Cardiac septum (tissue), 1 donor: ENCODE measurements around the gene LZTR1. TPM values are rescaled to one million over a fixed set of nuclear protein-coding genes. Genes with fewer than 3 reads are reported as not detected.

ENCODE experiments used
- DNase-seq: peaks from one replicate; pipeline ENCODE4 v3.0.0-alpha.2; 2020; ENCODE audit warnings: low spot score
- intact Hi-C: fragments of 100-400 bp; cut with DNase I; formaldehyde crosslinking; loops from one replicate; pipeline ENCODE4 v1.14.0; 2022
- total RNA-seq: library from RNA; stranded (reverse); fragmentation: NEBNext Ultra II Directional; extraction: Animal tissue kit (Norgen Biotek cat#: 25700); gene quantifications from one replicate; pipeline ENCODE4 v1.2.1, GENCODE V29; 2021
- donor health status: DM: no; HTN: no; CAD: no.

The LZTR1 gene
- total RNA-seq, 1 donor from 2014 or later: 33.0 TPM

DNA sequence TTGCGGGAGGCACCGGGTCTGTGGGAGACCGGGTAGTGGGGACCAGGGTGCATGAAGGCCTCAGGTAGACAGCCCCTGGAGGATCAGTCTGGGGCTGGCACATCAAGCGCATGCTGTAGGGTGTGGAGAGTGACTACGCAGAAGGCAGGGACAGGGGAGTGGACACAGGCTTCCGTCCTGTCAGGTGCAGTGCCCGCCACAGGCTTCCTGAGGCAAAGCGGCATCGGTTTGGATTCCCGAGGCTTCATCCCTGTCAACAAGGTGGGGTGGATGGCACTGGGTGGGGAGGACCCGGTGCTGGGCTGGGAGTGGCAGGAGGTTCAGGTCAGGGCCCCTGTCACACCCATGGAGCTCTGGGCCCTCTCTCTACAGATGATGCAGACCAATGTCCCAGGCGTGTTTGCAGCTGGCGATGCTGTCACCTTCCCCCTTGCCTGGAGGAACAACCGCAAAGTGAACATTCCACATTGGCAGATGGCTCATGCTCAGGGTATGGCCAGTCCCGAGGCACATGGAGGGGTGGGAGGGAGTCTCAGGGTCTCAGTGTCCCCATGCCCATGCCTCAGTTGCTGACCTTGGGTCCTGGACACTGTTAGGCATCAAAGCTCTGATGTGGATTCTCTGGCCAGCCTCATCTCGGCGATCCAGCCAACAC lies 4.5 kb upstream of the LZTR1 start:
- intact Hi-C loops: no loop called here
- no peak for DNase-seq

DNA sequence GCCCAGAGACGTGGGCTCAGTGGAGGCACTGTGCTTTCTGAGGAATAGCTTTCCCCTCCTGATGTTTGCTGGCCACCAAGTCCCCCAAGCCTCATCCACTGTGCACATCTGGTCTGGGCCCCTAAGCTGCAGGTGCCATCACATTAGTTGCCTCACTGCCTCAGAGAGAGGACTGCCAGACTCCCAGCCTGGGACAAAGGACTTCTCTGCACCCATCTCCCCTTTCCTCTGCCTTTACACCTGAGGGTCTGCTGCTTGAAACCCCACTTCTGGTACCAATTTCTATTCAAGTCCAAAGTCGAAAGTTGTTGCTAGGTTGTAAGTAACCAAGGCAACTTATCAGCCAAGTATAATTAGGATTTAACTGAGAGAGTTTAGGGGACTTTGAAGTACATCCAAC lies 3.7 kb upstream of the LZTR1 start:
- intact Hi-C loops: no loop called here
- no peak for DNase-seq

DNA sequence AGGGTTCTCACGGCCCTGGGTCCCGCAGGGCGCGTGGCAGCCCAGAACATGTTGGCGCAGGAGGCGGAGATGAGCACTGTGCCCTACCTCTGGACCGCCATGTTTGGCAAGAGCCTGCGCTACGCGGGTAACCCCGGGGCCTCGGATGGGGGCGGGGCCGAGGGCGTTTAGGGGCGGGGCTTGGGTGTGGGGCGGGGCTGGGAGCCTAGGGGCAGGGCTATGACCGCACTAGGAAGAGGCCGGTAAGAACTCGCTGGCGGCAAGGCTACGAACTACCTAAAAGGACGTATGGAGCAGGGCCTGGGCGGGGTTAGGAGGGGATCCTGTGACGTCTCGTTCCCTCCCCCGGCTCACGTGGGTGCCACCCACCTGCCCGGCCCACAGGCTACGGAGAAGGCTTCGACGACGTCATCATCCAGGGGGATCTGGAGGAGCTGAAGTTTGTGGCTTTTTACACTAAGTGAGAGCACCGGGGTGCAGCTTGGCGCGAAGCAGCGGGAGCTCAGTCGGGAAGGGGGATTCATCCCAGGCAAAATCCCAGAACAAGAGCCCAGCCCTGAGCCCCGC lies 2.8 kb upstream of the LZTR1 start:
- no peak for DNase-seq
- intact Hi-C loops: no loop called here

DNA sequence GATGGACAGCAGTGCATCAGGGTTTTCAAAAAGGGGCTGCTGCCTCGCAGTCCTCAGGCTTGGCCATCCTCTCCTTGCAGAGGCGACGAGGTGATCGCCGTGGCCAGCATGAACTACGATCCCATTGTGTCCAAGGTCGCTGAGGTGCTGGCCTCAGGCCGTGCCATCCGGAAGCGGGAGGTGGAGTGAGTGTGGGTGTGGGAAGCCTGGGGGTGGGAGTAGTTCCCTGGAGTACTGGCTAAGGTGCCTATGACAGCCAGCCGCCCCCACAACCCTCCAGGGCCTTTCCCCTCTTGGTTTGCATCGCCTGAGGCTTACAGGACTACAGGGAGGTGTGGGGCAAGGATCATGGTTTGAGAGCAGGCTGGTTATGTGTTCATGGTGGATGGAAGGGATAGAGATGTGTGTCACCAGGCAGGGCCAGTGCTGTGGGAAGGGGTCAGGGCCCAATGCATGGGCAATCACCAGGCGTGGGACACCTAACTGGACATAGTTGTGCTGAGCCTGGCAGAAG lies 2.1 kb upstream of the LZTR1 start:
- DNase-seq: no peak
- intact Hi-C loops: loop anchor here (5.0 kb wide), 1 partner anchor 123 kb away; the partner anchor contains the start of genes PI4KA and SNAP29

DNA sequence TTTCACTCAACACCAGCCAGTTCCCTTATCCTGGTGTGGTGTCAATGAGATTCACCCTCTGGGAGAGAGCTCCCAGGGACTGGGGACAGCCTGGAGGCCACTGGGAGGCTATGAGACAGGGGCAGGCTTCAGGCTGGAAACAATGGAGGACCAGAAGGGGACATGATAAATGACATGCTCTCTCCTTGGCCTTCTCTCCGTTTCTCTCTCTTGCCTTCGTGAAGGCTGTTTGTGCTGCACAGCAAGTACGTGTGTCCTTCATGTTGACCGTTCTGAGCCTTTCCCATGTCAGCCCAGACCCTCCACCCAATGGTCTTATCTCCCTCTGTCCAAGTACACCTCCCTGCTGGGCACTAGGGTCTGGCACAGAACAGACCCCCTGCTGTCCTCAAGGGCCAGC lies 1.6 kb upstream of the LZTR1 start:
- DNase-seq: no peak
- intact Hi-C loops: loop anchor here (5.0 kb wide), 1 partner anchor 123 kb away; the partner anchor contains the start of genes PI4KA and SNAP29

DNA sequence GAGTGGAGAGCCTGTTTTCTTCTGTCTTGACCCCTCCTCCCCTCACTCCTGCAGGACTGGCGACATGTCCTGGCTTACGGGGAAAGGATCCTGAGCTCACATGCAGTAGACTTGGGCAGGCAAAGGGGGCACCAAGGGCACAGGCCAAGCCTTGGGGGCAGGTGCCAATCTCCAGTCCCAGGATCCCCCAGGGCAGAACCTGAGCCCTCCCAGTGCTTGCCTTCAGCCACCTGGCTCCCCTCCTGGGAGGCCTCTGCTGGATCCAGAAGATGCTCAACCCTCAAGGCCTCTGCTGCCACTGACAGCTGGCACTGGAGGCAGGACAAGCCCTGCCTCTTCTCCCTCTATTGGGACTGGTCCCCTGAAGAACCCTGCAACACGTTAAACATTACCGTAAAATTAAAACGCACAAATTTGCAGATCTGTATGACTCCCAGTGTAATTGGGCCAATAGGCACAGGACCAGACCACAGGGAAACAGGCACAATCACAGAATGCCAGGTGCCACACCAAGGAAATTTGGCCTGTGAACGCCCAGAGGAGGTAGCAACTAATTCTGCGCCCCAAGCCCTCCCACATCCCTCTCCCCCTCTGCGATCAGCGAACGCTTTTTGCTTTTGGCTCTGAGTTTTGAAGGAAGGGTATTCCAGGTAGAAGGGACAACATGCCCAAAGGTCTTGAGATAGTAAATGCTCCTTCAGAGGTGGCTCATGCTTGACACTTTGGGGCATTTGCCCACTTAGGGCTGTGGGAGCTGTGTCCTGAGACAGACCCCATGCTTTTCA lies 967 bp upstream of the LZTR1 start:
- DNase-seq: no peak
- intact Hi-C loops: loop anchor here (5.0 kb wide), 1 partner anchor 124 kb away; the partner anchor contains the start of genes PI4KA and SNAP29

DNA sequence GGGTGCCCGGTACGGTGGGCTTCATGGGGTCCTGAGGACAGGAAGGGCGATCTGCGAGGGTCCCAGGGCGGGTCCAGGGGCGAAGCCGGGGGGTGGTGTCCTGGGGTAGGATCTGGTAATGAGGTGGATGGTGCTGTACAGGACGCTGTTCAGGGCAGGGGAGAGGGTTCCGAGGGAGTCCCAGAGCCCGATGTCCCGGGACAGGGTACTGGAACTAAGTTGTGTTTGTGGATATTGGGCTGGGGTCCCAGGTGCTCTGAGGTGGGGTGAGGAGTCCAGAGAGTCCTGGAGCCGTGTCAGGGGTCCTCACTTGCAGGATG lies 426 bp downstream of the LZTR1 start:
- DNase-seq: no peak
- intact Hi-C loops: loop anchor here (1.0 to 5.0 kb wide), 3 partner anchors 19 to 125 kb away; partner anchors contain the start of genes CRKL, PI4KA and SNAP29

DNA sequence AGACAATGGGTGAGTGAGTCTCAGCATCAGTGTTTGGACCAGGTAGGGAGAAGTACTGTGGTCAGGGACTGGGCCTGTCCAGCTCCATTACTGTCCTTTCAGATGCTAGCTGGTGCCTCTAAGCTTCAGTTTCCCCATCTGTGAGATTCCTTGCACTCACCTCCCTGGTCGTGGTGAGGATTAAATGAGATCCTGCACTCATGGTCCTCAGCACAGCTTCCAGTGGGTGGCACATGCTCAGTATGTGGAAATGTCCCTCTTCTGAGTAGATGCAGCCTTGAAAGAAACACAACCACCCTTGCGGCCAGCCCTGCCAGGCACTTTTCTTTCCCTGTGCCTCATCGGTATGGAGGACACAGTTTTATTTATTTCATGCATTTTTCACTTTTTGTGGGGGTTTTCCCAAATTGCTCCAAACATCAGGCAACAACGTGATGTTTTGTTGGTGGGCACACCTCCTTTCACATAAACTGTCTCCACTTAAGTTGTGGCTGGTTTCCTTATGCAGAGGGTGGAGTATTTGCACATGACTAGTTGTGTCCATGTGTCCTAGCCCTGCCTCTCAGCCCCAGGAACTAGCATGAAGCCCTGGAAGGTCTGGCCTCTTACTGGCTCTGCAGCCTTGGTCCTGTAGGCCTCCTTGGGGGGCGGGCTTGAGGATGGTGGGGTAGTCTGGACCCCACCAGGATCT lies 1.1 kb downstream of the LZTR1 start:
- intact Hi-C loops: loop anchor here (5.0 kb wide), 1 partner anchor 126 kb away; the partner anchor contains the start of genes PI4KA and SNAP29
- no peak for DNase-seq

DNA sequence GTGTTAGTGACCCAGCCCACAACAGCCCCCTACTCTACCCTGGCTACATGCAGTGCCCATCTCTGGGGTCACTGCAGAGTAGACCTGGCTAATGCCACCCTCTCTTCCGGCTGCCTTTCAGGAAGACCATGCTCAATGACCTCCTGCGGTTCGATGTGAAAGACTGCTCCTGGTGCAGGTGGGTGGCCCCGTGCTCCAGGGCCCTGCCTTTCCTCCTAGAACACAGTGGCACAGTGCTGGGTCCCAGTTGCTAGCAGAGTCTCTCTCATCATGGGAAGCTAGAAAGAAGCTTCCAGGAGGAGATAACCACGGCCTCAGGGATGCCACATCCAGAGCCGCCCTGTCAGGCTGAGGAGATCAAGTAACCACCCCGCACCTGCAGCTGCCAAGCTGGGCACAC lies 3.6 kb downstream of the LZTR1 start:
- intact Hi-C loops: no loop called here
- DNase-seq: no peak

DNA sequence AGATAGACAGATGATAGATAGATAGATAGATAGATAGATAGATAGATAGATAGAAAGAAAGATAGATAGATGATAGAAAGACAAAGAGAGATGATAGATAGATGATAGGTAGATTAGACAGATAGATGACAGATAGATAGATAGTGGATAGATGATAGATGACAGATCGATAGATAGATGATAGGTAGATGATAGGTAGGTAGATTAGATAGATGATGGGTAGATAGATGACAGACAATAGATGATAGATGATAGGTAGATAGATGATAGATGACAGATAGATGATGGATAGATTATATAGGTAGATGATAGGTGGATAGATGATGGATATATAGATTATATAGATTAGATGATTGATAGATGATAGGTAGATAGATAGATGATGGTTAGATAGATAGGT lies 4.3 kb downstream of the LZTR1 start:
- intact Hi-C loops: no loop called here
- no peak for DNase-seq

DNA sequence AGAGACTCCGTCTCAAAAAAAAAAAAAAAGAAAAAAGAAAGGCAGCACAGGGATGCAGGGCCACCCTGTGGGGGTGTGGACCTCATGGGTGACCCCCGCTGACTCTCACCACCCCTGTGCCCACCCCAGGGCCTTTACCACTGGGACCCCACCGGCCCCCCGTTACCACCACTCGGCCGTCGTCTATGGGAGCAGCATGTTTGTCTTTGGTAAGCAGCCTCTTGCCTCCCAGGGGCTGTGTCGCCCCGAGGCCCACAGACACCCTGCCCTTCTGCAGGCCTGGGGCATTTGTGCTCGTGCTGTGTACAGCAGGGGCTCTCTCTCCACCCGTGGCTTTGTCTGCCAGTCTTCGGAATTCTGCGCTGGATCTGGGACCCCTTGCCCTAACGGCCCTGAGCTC lies 5.3 kb downstream of the LZTR1 start:
- intact Hi-C loops: no loop called here
- no peak for DNase-seq

DNA sequence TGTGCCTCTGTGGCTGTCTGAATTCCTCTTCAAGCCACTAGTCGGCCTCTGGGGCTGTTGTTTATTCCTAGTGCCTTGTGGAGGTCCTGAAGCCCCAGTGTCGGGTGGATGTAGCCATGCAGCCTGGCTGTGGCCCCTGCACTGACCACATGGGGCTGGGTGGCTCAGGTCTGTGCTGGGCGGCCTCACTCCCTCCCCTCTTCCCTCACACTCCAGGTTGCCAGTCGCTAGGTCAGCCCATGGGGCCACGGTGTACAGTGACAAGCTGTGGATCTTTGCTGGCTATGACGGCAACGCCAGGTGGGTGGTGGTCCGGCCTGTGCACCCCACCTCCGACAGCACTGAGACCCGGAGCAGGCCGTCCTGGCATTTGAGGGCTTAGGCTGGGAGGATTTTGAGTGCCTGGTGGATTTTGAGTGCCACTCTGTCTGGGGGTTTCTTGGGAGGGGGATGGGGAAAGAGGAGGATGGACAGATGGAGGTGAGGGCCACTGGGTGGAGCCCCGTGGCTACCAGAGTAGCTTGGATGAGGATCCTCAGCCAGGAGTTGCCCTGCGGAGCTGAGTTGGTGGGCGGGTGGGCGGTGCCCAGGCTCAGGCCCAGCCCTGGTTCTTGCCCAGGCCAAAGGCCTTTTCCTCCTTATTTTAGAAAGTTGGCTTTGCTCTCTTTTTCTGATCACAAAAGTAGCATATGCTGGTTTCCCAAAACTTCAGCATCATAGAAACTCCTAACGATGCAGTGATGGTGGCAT lies 6.7 kb downstream of the LZTR1 start:
- no peak for DNase-seq
- intact Hi-C loops: no loop called here

DNA sequence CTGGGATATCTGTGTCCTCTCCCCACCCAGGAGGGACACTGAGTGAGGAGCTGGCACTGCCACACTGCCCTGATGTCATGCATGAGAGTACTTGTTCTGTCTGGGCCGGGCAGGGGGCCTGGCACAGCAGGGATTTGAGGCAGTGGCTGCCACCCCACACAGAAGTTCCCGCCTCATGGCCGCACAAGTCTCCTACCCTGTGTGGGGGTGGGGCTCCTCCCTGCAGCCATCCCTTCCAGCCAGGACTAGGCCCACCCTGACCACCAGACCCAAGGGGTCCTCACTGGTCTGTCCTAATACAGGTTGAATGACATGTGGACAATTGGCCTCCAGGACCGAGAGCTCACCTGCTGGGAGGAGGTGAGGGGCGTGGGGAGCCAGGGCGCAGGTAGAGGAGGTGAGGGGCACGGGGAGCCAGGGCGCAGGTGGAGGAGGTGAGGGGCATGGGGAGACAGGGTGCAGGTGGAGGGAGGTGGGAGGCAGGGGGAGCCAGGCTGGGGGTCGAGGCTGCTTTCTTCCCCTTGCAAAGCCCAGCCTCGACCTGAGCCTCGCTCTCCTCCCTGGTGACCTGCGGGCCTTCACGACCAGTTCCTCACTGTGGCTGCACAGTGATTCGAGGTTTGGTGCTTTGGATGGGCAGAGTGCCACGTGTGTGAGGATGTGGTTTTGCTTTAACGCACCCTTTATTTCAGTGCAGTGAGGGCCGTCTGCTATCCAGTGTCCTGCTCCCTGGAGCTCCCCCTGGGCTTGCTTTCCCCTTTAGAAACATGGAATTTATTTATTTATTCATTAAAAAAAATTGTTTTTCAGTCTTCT lies 7.4 kb downstream of the LZTR1 start:
- intact Hi-C loops: no loop called here
- DNase-seq: no peak

DNA sequence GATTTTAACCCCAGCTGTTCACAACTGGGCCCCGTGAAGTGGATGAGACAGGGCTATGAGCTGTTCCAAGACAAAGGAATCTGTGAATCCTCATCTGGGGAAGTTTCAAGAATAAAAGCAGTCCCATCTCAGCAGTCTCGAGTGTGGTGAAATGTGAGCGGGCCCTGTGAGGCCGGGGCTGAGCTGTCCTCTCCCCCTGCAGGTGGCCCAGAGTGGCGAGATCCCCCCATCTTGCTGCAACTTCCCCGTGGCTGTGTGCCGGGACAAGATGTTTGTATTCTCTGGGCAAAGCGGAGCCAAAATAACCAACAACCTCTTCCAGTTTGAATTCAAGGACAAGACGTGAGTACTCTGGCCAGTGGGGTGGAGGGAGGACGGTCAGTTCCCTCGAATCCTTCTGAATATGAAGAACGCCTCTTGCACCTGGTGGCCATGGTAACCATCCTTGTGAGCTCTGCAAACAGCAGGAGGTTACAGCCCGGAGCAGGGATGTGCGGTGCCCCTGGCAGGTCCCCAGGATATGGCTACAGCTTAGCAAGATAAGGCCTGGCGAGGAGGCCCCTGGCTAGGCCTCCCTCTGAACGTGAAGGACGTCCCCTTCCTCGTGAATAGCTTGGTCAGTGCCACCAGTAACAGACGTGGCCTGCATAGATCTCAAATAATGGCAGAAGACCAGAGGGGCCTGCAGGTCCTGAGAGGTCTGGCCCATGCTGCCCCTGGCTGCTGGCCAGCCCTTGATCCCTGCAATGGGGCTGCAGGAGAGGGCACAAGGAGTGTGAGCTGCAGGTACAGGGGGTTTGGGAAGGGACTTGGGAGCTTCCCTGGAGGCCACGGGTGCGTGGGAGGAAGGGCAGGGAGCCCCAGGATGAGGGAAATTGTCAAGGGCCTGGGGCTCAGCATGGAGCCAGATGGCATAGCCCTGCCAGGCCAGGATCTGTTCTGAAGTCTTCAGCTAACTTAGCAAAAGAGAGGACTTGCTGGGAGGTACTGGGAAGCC lies 8.4 kb downstream of the LZTR1 start:
- DNase-seq: no peak
- intact Hi-C loops: no loop called here

DNA sequence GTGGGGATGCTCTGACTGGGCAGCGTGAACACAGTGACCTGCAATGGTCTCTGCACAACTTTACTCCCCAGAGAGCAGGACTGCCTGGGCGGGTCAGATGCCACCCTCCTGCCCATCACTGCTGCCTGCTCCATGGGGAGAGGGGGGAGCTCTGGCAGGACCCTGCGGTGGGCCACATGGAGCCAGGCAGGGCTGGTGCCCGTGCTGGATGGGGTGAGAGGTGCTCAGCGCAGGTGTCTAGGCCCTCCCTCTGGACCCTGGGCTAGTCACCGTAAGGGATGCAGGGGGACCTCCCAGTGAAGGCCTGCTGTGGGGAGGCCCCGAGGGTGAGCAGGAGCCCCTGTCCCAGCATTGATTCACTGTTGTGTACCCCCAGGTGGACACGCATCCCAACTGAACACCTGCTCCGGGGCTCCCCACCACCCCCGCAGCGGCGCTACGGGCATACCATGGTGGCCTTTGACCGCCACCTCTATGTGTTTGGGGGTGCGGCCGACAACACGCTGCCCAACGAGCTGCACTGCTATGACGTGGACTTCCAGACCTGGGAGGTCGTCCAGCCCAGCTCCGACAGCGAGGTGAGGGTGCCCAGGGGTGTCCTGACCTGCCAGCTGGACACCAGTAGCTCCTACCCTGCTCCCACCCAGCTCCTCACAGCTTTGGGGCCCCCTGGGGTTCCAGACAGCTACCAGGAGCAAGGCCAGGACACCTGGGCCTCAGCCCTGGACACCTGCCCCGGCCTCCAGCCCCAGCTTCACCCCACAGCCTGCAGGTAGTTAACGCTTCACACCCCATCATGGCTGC lies 9.4 kb downstream of the LZTR1 start:
- DNase-seq: no peak
- intact Hi-C loops: no loop called here

DNA sequence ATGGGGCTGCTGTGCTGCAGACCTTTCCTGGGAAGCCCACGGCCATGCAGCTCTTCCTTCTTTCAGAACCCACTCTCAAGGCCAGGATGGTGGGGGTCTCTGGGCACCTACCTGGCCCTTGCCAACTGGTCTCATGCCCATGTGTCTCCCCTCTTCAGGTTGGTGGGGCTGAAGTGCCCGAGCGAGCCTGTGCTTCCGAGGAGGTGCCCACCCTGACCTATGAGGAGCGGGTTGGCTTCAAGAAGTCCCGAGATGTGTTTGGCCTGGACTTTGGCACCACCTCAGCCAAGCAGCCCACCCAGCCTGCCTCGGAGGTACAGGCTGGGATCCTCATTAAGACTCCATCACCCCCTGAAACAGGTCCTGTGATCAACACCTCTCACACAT lies 10.0 kb downstream of the LZTR1 start:
- DNase-seq: no peak
- intact Hi-C loops: no loop called here
